KG1 (cell line): Measurements from ENCODE around the gene ANKRD30A.
"Not testable (repeated sequence)": the region's sequence is repeated elsewhere in the genome, so short reads cannot be mapped to it uniquely, and the experiment has no call there.

Source experiments
- DNase-seq: peaks from one replicate; lab custom pipeline; 2025; lab: John Stamatoyannopoulos, UW

The ANKRD30A gene

GRCh38 chr10:37255837-37256236, 130.4 kb downstream of the ANKRD30A start:
- DNase-seq = not testable (repeated sequence)

- DNase-seq = no peak
These were observed 137.9 kb downstream of the ANKRD30A start for GRCh38 chr10:37263304-37263703.

- DNase-seq = no peak
These were observed 142.9 kb downstream of the ANKRD30A start for GRCh38 chr10:37268266-37268665.

- DNase-seq = no peak
These were observed 144.3 kb downstream of the ANKRD30A start for GRCh38 chr10:37269554-37270256.

DNA sequence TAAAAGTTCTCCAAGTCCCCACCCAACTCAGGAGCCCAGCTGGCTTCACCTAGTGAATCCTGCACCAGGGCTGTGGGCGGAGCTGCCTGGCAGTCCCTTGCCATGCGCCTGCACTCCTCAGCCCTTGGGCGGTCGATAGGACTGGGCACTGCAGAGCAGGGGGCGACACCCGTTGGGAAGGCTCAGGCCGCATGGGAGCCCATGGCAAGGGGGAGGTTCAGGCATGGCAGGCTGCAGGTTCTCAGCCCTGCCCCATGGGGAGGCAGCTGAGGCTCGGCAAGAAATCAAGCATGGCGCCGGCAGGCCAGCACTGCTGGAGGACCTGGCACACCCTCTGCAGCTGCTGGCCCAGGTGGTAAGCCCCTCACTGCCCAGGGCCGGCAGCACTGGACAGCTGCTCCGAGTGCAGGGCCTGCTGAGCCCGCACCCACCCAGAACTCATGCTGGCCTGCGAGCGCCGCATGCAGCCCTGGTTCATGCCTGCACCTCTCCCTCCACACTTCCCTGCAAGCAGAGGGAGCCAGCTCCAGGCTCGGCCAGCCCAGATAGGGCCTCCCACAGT, 149.9 kb downstream of the ANKRD30A start:
- DNase-seq = no peak

DNA sequence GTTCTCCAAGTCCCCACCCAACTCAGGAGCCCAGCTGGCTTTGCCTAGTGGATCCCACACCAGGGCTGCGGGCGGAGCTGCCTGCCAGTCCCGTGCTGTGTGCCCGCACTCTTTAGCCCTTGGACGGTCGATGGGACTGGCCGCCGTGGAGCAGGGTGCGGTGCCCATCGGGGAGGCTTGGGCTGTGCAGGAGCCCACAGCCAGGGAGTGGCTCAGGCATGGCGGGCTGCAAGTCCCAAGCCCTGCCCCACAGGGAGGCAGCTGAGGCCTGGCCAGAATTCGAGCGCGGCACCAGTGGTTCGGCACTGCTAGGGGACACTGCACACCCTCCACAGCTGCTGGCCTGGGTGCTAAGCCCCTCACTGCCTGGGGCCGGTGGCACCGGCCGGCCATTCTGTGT, 159.7 kb downstream of the ANKRD30A start:
- DNase-seq = no peak

- DNase-seq = no peak
These were observed 164.6 kb downstream of the ANKRD30A start for GRCh38 chr10:37289833-37290464.

DNA sequence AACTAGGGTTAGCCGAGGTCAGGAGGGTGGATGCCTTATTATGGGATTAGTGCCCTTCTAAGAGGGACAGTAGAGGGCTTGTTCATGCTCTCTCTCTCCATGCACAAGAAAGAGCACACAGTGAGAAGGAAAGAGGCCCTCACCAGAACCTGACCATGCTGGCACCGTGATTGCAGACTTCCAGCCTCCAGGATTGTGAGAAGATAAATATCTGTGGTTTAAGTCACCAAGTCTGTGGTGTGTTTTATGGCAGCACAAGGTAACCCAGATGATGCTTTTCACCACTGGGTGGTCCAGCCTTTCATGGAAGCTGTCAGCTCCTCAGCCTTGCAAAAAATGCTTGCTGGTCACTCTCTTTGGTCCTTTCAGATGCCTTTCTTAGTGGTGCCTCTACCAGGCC, 175.9 kb downstream of the ANKRD30A start:
- DNase-seq = no peak

DNA sequence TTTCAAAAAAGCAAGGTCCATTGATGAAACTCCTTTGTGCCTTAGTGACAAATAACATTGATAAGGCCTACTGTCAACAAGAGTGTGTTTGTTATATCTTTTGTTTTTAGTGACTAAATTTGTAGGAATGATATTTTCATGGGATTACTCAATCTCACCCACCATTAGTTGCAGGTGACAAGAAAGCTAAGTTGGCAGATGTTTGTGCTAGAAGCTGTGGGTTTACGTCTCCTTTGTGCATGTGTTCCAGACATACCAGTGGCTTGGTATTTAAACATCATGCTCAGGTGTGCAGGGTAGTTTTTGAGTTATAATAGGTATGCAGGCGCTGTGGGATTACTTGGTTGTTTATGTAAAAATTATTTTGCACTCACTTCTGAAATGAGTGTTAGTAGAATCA, 178.6 kb downstream of the ANKRD30A start:
- DNase-seq = no peak

GRCh38 chr10:37314350-37314749, 189.0 kb downstream of the ANKRD30A start:
- no peak for DNase-seq

DNA sequence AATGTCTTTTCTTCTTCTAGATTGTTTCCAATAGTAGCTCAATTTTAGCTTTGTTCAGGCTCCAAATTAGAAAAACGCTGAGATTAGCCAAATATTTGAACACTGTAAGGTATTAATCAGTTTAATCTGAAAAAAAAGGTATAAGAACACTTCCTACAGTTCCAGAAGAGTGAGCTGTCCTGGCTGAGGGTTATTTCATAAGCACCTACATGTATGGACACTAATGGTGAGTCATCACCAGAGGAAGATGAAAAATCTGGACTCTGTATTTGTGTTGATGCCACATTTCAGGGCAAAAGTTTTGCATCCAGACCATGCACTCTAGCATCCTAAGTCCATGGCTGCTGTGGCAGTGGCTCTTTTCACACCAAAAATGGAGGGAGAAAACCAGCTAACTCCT, 189.5 kb downstream of the ANKRD30A start:
- no peak for DNase-seq

DNA sequence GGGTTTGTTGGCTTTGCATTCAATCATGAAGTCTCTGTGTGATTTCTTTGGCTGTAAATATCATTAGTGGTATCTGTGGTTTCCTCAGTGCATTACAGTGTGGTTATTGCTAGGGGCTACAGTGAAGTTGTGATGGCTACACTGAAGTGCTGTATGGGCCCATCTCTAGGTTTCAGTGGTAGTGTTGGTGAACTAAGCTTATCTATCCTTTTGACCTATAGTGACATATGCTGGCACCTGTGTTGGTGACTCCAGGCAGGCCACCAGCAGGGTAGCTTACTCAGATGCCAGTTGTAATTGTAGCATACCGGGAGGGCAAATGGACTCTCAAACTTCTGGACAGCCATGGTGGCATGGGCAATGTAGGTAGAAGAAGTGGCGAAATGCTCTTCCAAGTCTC, 219.0 kb downstream of the ANKRD30A start:
- DNase-seq = no peak

DNA sequence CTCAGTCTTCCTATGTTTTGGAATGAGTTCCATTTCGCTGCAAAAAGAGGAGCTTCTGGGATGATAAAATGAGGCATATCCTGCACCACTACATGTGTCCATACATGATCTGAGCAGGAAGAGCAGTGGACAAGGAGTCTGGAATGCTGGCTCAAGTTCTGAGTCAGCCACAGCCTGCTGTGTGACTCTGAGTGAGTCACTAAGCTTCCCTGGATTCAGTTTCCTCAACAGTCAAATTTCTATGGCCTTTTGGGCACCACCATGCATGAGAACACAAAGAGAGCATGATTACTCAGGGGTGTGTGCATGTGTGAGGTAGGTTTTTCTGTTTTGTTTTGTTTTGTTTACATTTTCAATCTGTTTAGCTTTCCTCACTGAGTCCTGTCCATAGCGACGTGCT, 254.6 kb downstream of the ANKRD30A start:
- DNase-seq = no peak

DNA sequence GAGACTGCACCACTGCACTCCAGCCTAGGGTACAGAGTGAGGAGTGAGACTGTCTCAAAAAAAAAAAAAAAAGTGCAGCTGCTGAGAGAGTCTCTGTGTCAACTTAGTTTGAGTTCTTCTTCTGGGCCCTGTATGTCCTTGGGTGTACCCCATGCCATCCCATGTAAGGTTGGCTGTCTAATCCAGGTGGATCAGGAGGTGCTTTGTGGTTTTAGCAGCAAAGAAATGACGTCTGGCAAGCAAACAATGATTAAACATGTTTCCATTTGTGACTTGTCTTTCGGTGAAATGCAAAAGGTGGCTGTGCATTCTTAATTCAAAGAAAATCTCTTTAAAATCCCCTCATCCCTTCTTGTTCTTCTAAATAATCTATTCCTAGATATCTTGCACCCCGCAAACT, 255.9 kb downstream of the ANKRD30A start:
- no peak for DNase-seq

- DNase-seq = no peak
These were observed 259.5 kb downstream of the ANKRD30A start for GRCh38 chr10:37384923-37385322.

DNA sequence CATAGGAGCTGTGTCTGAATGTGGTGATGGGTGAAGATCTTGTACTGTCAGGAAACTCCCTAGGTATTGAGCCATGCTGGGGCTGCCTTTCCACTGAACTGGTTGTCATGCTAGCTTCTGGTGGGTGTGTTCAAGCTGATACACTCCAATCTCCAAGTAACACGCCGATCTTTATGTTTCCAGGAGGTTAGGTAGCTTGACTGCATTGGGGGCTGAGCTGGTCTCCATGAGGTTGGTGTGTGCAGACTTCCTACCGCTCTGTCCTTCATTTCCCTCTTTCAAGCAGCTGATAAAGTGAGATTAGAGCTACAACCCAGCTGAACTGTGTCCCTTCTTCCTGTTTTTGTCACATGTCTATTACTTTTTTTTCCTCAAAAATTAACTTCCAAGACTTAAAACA, 265.5 kb downstream of the ANKRD30A start:
- no peak for DNase-seq

- not testable (repeated sequence) for DNase-seq
These were observed 275.4 kb downstream of the ANKRD30A start for GRCh38 chr10:37400774-37401173.

DNA sequence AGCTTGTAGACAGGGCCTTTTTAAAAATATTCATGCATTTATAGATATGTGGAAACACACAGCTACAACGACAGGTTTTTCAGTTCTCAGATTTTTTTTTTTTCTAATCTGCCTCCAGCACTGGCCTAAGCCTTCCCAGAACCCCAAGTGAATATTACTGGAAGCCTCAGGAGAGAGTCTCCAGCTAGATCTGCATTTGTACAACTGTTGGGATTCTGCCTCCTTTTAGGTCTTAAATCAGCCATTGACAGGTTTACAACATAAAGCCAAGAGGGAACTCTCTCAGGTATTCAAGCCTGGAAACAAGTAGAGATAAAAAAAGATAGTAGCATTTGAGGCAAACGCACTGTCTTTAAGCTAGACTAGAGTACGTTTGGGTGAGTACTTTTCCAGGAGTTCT, 275.8 kb downstream of the ANKRD30A start:
- DNase-seq = no peak

DNA sequence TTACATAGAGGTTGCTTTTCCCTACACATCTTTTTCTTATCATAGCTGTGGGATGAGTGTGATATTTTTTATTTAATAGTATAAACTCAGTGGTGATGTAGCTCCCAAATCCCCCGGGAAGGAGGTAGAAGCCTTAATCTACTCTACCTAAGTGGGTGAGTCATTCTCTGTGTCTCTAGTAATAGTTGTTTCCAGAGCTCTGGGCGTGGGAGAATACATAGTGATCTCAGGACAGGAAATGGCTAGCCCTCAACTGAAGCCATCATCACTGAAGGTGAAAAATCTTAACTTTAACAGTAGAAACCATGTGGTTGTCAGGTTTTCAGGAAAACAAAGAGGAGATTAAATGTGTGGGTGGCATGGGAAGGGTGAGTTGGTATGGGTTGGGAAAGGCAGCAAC, 278.4 kb downstream of the ANKRD30A start:
- no peak for DNase-seq
